Dedifferentiated amniotic fluid mesenchymal stem cell (primary cell): ENCODE measurements around the gene BTBD17.
"Not testable (repeated sequence)": the region's sequence is repeated elsewhere in the genome, so short reads cannot be mapped to it uniquely, and the experiment has no call there.

Experiments used
- DNase-seq: peaks from one replicate; pipeline ENCODE4 v3.0.0-alpha.2; 2016; ENCODE audit errors: extremely low spot score

The BTBD17 gene, protein sequence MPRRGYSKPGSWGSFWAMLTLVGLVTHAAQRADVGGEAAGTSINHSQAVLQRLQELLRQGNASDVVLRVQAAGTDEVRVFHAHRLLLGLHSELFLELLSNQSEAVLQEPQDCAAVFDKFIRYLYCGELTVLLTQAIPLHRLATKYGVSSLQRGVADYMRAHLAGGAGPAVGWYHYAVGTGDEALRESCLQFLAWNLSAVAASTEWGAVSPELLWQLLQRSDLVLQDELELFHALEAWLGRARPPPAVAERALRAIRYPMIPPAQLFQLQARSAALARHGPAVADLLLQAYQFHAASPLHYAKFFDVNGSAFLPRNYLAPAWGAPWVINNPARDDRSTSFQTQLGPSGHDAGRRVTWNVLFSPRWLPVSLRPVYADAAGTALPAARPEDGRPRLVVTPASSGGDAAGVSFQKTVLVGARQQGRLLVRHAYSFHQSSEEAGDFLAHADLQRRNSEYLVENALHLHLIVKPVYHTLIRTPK

DNA sequence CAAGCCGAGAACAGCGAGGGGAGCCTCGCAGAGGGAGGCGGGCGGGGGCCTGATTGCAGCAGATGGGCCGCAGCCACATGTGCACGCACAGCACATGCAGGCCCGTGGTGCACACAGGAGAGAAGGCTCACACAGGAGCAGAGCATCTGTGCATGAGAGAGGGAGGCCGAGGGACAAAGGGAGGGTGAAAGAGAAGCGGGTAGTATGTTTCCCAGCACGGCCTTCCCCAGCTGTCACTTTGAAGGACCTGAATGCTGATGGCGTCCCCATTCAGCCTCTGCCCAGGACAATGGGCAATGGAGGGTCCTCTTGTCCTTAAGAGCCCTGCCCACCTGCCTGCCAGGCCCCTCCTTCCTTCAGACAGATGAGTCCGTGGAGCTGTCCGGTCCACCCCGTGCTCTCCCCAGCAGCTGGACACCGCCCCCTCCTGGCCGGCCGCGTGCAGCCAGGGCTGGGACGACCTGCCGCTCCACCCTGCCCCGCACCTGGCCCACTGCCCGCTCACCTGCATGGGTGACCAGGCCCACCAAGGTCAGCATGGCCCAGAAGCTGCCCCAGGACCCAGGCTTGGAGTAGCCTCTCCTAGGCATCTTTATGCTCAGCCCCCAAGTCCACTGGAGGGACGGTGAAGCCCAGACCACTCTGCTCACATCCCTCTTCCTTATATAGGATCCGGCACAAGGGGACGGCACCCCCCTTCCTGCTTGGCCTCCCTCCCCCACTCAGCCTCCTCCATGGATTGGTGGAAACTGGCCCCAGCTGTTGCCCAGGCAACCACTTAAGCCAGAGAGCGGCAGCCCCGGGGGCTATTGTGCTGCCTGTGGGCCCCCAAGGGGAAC, at the start of gene BTBD17:
Gene BTBD17 (minus strand): TSS at position 639 of the 839 bp plus-strand sequence. CDS start 49 bp downstream, at position 590.
- no peak for DNase-seq

DNA sequence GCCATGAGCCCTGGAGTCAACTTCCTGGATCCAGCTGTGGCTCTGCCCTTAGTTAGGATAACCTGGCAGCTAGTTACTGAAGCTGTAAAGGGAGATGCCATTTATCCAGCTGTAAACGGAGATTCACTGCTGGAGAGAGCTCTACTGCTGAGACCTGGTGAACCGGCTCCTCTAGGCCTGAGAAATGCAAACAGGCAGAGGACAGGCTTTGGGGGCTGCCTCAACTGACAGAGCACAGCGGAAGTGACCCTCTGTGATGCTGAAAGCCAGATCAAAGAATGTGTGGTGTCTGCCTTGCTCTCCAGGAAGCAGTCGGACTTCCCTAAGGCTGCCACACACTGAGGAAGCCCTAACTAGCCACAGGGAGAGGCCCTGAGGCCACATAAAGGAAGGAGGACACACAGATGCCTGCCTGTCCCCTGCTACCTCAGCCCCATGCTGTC, 48.4 kb upstream of the BTBD17 start:
- no peak for DNase-seq

DNA sequence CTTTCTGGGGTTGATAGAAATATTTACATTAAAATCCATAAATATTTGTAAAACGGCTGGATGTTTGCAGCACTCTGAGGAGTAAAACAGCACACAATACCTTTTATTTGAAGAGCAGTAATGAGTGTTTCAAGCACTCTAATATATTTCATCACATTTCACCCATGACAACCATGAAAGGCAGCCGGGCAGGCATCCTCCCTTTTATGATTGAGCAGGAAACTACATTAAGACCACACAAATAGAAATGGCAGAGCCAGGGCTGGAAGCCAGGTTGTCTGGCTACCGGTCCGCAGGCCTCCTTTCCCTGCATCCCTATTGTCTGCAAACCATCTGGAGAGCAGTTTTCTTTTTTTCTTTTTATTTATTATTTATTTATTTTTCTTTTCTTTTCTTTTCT, 47.1 kb upstream of the BTBD17 start:
- no peak for DNase-seq

DNA sequence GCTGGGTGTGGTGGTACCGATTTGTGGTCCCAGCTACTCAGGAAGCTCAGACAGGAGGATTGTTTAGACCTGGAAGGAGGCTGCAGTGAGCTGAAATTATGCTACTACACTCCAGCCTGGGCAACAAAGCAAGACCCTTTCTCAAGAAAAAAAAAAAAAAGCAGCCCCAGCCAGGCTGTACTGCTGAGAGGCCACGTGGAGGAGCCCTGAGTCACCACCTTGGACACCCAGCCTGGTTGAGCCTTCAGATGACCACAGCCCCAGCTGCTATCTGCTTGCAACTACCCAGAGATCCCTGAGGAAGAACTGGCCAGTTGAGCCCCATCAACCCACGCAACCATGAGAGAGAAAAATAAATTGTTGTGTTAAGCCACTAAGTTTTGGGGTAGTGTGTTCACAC, 46.6 kb upstream of the BTBD17 start:
- DNase-seq = no peak

DNA sequence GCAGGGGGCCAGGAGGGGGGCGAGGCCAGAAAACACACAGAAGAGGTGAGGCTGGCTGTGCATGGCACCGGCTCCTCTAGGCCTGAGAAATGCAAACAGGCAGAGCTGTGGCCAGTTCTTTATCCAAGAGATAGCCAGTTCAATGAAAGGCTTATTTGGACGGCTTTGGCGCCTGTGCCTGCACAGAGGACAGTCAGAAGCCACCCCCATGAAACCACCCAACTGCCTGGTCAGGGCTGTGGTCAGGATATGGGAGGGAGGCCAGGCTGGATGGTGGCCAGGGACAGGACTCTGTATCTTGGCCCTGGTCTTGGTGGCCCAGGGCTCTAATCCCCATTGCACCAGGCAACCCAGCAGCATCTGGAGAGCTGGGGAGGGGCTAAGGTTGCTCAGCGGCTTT, 45.7 kb upstream of the BTBD17 start:
- DNase-seq = no peak

DNA sequence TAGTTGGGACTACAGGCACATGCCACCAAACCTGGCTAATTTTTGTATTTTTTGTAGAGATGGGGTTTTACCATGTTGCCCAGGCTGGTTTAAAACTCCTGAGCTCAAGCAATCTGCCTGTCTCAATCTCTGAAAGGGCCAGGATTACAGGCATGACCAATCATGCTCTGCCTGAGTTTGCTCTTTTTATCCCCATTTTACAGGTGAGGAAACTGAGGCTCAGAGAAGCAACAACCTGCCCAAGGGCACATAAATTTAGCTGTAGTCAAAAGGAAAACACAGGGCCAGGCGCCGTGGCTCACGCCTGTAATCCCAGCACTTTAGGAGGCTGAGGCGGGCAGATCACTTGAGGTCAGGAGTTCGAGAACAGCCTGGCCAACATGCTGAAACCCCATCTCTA, 43.6 kb upstream of the BTBD17 start:
- DNase-seq = not testable (repeated sequence)

DNA sequence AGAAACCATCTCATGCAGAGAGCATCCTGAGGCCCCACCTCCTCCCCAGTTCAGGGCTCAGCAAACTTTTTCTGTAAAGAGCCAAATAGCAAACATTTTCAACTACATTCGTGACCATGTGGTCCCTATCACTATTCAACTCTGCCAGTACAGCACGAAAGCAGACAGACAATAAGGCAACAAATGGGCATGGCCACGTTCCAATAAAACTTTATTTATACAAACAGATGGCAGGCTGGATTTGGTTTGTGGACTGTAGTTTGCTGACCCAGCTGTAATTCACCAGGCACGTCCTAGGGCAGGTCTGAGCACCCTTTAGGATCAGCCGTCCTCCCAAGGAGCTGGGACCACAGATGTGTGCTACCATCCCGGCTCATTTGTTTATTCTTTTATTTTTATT, 43.1 kb upstream of the BTBD17 start:
- DNase-seq = no peak

DNA sequence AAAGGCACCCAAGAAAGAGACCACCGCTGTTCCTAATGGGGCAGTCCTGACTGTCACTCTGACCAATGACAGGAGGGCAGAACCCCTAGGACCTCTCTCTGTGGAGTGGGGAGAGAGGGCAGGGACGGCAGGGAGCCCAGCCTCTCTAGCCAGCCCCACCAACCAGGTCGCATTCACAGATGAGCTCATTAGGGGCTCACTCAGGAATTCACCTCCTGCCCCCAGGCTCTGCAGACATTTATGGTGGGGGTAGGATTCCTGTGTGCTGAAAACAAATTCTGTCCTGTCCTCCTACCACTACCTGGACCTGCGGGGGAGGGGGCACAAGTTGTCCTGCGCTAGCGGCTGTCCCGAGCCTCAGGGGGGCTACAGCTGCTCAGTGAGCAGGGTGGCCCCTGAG, 42.5 kb upstream of the BTBD17 start:
- DNase-seq = no peak

DNA sequence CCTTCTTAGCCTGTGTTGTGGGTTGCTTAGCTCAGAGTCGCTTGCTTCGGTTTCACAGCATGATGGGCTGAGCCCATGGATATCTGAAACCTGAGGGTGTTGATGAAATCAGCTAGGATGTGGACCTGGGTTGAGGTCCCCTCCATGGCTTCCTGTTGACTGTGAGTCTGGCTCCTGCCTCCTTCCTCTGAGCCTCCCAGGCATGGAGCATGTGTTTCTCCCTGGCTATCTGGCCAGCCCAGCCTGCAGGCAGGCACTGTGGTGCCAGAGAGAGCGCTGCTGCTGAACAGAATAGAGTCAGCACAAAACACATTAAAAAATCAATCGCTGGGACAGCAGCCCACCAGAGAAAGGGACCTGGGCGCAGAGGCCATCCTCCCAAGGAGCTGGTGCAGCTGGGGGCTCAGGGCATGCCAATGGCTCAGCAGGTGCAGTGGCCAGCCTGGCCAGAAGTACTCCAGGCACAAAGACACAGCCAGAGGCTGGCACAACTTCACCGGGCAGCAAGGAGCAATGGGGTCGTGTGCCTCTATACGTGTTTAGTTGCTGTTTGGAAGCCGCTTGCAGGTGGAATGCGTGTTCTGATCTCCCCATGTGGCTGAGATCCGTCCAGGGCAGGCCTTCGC, 42.0 kb upstream of the BTBD17 start:
- no peak for DNase-seq

DNA sequence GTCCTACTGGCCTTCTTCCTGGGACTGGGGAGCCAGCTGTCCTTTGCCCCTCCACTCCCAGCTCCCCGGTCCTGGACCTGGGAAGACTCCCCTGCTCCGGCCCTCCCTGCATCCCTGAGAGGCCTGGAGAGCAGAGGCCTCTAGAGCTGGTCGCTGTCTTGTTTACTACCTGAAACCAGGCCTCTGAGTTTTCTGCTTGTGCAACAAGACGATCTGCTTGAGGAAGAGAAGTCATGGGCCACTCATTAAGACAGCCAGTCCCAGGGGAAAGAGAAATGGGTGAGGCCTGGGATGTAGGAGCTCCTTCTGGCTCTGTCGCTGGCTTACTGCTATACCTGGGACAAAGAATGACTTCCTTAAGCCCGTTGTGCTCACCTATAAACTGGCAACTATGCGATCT, 40.4 kb upstream of the BTBD17 start:
- no peak for DNase-seq

DNA sequence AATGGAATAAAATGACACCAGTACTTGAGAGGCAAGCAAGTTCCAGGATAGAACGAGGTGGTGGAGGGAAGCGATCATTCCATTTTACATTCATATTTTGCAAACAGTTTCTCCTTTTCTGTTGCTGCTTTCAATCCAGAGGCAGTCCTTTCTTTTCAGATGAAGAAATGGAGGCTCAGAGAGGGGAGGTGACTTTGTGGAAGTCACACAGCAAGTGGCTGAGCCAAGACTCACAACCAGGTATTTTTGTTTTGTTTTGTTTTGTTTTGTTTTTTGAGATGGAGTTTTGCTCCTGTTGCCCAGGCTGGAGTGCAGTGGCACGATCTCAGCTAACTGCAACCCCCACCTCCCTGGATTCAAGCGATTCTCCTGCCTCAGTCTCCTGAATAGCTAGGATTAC, 34.9 kb upstream of the BTBD17 start:
- DNase-seq = no peak

DNA sequence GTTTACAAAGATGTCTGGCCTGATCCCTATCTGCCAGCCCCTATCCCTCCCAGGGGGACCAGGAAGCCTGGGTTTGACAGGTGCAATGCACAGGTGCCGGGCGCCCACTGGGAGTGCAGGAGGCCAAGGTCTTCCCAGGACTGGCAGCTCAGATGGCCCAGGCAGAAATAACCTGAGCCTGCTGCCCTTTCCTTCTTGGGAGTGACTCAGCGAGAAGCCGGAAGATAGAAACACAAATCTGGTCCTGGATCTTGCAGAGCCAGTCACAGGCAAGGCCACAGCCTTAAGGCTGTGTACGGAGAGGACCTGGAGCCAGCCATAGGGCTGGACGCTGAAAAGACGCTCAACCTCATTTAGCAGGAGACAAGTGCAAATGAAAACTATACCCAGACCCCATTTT, 33.3 kb upstream of the BTBD17 start:
- no peak for DNase-seq

DNA sequence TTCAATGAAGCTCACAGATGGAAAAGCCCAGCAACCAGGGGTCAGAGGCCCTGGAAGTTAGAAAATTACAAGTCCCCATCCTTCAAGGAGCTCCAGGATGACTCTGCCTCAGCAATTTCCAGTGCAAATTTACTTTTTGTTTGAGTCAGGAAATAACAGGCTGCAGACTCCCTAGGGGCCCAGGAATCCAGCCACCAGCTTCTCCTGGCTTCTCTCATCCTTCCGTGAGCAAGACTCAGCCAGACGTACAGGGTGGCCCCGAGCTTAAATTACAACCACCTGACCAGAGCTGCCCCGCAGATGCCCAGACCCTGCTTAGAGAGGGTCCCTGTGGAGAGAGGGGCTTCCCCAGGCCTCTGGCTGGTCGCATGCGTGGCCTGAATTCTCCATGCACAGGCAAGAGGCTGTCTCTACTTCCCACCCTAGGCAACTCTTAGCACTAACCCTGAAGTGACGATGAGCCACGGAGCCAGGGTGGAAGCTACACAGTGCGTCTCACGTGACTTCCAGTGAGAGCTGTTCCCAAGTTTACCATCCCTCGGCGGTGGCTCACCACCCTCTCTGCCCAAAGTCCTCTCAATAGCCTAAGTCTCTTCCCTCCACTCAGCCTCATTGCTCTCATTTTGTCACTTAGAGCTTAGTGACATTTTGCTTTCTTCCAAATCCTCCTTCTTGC, 32.7 kb upstream of the BTBD17 start:
- no peak for DNase-seq

DNA sequence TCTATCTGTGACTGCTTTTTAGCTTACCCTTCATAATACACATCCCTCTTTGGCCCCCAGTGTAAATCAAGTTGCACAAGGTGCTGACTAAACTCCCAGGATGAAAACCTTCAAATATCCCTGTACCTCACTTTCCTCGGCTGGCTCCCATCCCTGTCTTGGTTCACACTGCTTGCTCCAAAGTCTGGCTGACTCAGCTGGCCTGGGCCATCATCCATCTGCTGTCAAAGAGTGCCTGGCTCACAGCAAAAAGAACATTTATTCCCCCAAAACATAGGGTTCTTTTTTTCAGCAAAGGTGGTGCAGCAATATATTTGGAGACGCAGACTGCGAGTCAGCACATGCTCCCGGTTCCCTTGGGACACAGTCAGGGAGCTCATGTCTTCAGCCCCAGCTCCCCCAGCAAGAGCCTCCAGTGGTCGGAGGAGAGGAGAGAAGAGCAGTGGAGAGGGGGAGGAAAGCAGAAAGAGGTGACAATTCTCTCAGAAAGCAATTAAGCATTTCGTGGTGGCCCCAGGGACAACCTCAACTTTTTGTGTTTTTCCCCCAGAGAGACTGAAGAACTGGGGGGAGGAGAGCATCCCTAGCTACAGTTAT, 31.8 kb upstream of the BTBD17 start:
- DNase-seq = no peak

DNA sequence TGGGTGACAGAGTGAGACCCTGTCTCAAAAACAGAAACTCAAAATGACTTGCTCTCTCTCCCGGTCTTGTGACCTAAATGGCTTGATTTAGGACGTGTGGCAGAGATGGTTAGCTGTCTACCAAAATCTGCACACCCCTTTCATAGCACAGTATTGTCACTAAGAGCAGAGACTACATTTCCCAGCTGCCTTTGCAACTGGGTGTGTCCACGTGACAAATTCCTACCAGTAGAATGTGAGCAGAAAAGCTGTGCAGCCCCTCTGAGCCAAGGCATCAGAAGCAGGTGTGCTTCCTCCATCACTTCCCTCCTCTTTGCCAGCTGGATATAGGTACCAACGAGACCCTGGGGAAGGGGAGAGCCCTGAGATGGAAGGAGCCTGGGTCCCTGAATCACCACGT, 31.2 kb upstream of the BTBD17 start:
- no peak for DNase-seq

DNA sequence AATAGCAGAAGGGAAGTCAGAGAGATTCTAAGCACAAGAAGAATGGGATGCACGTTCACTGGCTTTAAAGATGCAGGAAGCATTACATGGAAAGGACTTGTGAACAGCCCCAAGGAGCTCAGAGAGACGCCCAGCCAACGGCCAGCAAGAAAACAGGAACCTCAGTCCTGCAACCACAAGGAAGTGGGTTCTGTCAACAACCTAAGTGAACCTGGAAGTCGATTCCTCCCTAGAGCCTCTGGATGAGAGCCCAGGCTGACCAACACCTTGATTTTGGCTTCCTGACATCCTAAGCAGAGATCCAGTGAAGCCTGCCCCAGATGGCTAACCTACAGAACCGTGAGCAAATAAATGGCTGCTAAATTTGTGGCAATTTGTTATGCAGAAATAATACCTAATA, 30.1 kb upstream of the BTBD17 start:
- no peak for DNase-seq

DNA sequence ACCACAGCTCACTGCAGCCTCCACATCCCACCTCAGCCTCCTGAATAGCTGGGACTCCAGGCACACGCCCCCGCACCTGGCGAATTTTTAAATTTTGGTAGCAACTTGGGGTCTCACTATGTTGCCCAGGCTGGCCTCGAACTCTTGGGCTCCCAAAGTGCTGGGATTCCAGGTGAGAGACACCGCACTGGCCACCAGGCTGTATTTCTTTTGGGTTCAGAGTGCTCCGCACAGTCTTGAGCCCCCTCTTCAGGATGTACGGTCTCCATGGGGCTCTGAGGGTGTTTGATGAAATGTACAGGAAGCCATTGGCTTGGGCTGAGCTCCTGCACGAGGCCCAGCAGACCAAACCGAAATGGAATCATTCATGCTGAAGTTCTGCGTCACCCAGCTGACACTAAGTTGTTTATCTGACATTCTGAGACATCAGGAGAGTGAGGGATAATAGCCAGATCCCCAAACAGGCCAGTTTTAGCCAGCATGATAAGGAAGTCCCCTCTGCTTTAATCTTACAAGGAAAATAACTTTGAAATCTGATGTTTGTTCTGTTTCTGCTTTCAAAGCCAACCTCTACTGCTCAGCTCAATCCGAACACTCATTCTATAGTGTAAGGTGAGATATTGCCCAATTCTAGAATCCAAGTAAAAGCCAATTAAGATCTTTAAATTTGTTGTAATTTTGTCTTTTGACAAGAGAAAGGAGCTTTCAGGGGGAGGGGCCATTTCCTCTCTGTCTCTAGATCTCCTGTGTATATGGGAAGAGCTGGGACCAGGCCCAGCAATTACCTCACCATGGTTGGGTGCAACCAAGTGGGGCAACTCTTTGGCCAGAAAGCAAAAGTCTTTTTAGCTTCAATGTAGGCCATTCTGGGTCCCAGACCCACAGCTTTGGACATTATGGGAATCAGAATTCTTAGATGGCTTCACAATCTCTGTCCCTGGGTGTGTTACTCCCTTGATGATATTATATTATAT, 29.3 kb upstream of the BTBD17 start:
- no peak for DNase-seq

DNA sequence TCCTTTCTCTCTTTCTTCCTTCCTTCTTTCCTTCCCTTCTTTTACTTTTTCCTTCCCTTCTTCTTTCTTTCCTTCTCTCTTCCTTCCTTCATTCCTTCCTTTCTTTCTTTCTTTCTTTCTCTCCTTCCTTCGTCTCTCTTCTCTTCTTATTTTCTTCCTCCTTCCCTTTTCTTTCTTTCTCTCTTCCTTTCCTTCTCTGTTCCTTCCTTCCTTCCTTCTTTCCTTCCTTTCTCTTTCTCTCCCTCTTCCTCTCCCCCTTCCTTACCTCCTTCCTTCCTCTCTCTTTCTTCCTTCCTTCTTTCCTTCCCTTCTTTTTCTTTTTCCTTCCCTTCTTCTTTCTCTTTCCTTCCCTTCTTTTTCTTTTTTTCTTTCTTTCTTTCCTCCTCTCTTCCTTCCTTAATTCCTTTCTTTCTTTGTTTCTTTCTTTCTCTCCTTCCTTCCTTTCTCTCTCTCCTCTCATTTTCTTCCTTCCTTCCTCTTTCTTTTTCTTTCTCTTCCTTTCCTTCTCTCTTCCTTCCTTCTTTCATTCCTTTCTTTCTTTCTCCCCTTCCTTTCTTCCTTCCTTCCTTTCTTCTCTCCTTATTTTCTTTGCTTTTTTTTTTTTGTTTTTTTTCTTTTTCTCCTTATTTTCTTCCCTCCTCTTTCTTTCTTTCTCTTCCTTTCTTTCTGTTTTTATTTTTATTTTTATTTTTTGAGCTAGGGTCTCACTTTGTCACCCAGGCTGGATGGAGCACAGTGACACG, 28.4 kb upstream of the BTBD17 start:
- DNase-seq = no peak

DNA sequence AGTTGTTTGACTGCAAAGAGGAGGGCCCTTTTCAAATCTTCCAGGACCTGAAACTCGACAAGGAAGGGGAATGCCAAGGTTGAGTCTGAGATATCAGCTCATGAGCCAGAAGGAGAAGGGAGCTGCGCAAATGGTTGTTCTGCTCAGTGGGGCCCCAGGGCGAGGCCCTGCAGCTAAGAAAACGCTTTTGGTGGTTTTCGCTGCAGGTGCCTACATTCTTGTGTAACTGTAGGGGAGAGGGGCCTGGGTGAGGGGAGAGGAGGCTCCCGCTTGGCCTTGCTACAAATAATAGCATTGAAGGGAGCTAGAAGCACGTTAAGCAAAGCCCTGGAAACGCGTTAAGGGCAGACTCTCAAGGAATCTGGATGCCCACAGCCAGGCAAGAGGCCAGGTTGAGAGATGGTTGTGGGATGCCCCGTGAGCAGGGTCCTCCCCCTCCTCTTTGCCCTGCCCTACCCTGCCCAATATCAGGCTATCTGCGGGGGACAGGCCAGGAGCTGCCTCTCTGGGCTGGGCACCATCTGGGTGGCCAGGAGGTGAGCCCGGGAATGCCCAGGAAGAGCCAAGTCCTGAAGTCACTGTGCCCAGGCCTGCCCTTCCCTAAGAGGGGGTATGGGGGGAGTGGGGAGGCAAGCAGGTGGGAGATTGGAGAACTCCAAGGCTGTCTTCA, 27.6 kb upstream of the BTBD17 start:
- no peak for DNase-seq
